Activated CD8-positive, alpha-beta memory T cell treated with anti-CD3 and anti-CD28 coated beads for 36 hours (primary cell): ENCODE measurements around the gene GPX2. TPM values are rescaled to one million over a fixed set of nuclear protein-coding genes. Genes with fewer than 3 reads are reported as not detected.

Experiments used
- CTCF ChIA-PET: fragments of 350-600 bp; sonication (Branson Sonifier 250); formaldehyde crosslinking; loops from one replicate; lab custom pipeline; 2021; ENCODE audit warnings: antibody characterized with exemption; lab: Charles Lee
- POLR2A ChIA-PET: fragments of 350-600 bp; sonication (Branson Sonifier 250); formaldehyde crosslinking; loops from one replicate; lab custom pipeline; 2021; ENCODE audit warnings: antibody characterized with exemption; lab: Charles Lee
- total RNA-seq, 2 experiments: library from RNA; stranded (reverse); gene quantifications; one replicate each; pipeline ENCODE4 v1.2.3, GENCODE V29; 2021

GPX2 gene
- total RNA-seq, 2 experiments from 2014 or later = not detected

DNA sequence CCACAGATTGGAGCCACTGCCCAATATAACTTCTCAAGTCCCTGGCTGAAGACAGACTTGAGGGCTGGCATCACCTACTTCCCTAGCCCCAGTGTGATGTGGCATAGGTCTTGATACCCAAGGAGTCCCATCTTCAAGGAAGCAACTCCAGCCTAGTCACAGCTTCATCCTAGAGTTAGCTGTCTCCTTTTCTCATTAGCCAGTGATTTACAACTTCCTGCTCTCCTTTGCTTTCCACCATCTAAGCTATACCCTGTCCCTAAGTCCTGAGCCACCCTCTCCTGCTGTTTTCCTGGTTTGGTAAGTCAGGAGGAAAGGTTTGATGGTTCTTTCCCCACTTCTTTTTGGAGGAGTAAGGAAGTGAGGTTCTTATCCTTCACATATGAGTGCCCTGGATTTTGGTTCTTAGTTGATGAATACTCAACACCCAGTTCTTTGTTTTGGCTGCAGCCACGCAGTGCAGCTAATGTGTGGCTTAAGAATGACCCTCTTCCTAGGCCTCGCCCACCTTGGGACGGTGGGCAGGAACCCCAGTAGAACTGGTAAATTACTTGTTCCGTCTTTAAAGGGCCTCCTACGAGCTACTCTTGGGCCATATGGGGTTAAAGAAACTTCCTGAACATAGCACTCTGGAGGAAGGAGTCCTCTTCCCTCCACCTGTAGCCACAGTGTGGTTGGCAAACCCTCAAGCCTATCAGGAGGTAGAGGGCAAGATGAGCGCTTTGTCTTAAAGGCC, 3.9 kb upstream of the GPX2 start:
- POLR2A ChIA-PET = no interaction called here
- CTCF ChIA-PET = interaction anchor here (0.5 kb wide), 1 partner anchor 587 kb away, joined by 3 read pairs; no protein-coding TSS in a partner anchor

DNA sequence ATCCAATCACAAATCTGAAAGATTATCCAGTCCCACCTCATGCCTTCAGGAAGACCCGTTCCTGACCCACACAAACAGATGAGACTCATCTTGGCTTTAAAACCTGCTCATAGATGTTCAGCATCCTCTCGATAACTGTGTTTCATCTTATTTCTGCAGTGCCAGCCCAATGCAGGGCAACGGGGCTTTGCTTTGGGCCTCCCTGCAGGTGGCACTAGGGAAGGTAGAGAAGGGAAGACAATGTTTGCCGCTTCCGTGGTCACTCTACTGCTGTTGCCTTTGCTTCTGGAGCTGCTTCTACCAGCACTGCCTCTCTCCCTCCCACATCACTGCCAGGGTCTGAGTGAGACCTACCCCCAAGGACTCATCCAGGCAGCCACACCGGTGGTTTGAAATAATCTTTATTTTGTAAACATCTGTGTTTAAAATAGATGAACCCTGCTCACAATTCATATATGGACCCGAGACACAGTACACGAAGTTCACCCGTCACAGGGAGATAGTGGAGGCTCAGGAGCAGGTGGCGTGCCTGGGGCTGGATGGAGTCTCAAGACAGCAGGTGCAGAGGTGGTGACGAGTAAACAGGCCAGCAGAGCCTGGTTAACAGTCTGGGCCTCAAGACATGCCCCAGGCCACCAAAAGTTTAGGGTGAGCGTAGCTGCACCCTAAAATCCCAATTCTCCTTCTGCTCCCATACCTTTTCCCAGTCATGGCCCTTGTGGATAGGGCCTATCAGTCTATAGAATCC, 3.1 kb upstream of the GPX2 start:
- CTCF ChIA-PET = interaction anchor here (0.5 kb wide), 1 partner anchor 586 kb away, joined by 3 read pairs; no protein-coding TSS in a partner anchor
- POLR2A ChIA-PET = no interaction called here

GRCh38 chr14:64944861-64945260, 2.3 kb upstream of the GPX2 start:
- CTCF ChIA-PET = no interaction called here
- POLR2A ChIA-PET = no interaction called here

DNA sequence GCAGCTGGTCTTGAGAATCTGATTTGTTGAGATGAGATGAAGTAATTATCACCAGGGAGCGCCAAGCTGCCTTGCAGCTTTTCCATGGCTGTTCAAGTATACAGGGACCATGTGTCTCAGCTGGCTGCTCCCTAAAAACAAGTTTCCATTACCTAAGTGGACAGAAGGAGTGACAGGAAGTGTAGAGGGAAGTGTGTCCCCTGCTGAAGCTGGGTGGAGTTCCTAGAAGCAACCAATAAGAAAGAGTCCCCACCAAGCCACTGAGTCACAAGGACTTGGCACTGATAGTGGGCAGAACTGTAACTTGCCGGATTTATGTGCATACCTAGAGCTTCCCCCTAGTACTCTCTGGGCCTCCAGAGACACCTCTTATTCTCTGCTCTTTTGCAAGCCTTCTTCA, 1.5 kb upstream of the GPX2 start:
- CTCF ChIA-PET = no interaction called here
- POLR2A ChIA-PET = no interaction called here

GRCh38 chr14:64943556-64943955, 1.0 kb upstream of the GPX2 start:
- ChIA-PET POLR2A (no interaction called here), CTCF (no interaction called here)

GRCh38 chr14:64940336-64940910, 2.1 kb downstream of the GPX2 start:
- CTCF ChIA-PET = no interaction called here
- POLR2A ChIA-PET = no interaction called here

GRCh38 chr14:64939817-64940190, 2.7 kb downstream of the GPX2 start:
- POLR2A ChIA-PET = no interaction called here
- CTCF ChIA-PET = no interaction called here

- POLR2A ChIA-PET = no interaction called here
These were observed 3.4 kb downstream of the GPX2 start for GRCh38 chr14:64938972-64939816.

GRCh38 chr14:64937821-64938193, 4.7 kb downstream of the GPX2 start:
- CTCF ChIA-PET = no interaction called here

More at GRCh38 chr14:64938972-64939816, 3.4 kb downstream of the GPX2 start:
- CTCF ChIA-PET = no interaction called here

GRCh38 chr14:64937171-64937820, 5.2 kb downstream of the GPX2 start:
- CTCF ChIA-PET = no interaction called here
- POLR2A ChIA-PET = no interaction called here

More at GRCh38 chr14:64937821-64938193, 4.7 kb downstream of the GPX2 start:
- POLR2A ChIA-PET = no interaction called here

- POLR2A ChIA-PET = interaction anchor here (1.6 kb wide), 1 partner anchor 21 kb away, joined by 5 read pairs; no protein-coding TSS in a partner anchor
- CTCF ChIA-PET = no interaction called here
These were observed 7.0 kb downstream of the GPX2 start for GRCh38 chr14:64935508-64935907.

DNA sequence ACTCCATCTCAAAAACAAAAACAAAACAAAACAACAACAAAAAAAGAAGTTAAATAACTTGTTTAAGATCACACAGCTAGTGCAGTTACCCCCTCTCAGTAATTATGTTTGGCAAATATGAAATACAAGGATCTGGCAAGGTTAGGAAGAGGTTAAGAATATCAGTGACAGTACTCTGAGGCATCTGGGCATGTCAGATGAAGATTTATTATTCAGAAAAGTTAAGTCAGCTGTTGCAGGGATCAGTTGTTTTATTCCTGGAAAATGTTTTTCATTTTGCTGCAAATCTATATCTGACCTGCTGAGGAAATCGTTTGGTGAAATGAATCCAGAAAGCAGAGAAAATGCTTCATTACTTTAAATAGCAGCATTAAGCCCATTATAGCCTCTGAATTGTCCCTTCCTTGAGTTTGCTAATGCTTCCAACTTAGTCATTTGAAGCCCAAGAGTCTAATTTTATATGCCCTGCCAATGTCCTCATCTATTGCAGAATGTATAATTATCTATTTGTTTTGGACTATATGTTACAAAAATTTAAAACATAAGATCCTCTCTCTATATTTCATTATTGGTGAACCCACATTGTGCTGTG, 8.1 kb downstream of the GPX2 start:
- ChIA-PET POLR2A (no interaction called here), CTCF (no interaction called here)

DNA sequence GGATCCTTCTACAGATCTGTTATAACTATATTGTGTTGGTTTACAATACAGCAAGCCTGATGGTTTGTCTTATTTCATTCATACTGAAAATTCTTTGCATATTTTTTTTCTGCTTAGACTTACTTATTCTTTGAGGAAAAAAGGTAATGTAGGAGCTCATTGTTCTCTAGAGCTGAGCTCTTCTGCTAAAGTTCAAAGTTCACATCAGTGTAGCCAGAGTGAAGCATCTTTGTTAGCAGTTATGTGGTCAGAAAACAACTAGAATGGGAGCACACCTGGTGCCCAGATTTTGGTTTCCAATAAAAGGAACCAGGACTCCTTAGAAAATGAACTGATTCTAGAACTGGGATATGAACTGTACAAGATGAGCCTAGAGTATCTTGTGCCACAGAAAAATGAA, 10.3 kb downstream of the GPX2 start:
- POLR2A ChIA-PET = no interaction called here
- CTCF ChIA-PET = interaction anchor here (0.6 kb wide), 1 partner anchor 492 kb away, joined by 4 read pairs; no protein-coding TSS in a partner anchor

- ChIA-PET CTCF (no interaction called here), POLR2A (no interaction called here)
These were observed 11.4 kb downstream of the GPX2 start for GRCh38 chr14:64931123-64931522.

DNA sequence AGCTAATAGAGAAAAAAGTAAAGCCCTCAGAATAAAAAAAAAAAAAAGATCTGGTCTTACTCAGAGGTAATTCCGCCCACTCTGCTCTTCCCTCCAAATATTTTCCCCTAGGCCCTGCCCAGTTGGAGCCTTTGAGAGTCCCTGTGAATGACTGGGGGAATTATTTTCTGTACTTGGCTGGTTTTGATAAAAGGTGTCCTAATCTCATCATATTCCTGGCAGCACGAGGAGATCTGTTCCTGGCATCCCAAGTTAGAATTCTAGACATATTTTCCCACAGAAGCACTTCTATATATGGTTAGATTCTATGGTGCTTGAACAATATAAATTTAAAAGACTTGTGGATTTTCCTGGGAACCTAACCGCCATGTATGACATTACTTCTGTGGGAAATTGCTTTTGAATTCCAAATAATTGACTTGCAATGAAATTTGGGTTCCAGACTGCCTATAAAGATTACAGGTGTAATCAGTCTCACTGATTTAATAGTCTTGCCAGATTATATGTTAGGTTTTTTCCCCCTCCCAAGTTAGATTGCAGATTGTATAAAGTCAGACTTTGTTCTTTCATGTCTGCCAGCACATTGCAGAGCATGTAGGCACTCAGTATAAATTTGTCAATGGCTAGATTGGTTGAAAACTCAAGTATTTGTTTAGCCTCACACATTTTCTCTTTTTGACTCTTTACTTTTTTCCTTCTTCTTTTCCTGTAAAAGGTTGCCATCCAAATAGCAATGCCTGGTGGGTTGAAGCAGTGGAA, 12.3 kb downstream of the GPX2 start:
- CTCF ChIA-PET = no interaction called here
- POLR2A ChIA-PET = no interaction called here

DNA sequence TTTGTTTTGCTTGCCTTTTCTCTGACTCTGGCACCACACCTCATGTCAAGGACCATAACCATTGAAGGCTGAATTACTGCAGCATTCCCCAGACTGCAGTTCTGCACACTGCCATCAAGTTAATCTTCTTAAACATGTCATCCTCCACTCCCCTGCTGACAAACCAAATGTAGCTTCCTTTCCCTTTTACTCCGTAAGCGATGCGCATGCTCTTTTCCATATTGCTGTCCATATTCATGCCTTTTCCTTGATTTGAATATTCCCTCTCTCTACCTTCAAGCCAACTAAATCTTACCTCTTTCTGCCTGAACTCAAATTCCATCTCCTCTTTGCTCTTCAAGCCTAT, 13.6 kb downstream of the GPX2 start:
- ChIA-PET CTCF (no interaction called here), POLR2A (no interaction called here)

DNA sequence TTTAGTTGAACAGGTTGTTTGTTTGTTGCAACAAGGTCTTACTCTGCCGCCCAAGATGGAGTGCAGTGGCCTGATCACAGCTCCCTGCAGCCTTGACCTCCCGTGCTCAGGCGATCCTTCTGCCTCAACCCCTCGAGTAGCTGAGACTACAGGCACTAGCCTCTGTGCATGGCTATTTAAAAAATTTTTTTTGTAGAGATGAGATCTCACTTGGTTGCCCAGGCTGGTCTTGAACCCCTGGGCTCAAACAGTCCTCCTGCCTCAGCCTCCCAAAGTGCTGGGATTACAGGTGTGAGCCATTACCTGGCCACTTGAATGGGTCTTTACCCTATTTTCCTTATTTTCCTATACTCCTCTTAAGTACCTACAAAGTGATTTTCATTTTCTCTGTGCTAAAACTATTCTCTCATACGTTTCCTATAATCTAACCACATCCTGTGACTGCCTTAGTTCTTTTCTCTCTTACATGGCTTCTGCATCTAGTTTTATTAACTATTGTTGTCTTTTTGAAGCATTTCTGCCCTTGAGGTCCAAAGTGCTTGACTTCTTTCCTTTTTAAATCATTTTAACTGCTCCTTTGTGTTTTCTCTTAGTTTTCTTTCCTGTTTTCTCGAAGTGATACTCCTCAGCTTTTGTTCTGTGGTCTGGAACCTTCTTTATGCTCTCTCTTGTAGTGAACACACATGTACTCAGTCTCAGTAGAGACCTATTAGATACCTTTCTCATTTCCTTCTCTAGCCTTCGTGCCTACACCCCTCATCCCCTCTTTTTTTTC, 14.1 kb downstream of the GPX2 start:
- ChIA-PET CTCF (no interaction called here), POLR2A (interaction anchor here (1.0 kb wide), 1 partner anchor 14 kb away, joined by 9 read pairs; no protein-coding TSS in a partner anchor)
